Activated CD4-positive, alpha-beta T cell treated with anti-CD3 and anti-CD28 coated beads for 4 hours (primary cell): ENCODE data around the gene GPAT2.
"Not testable (repeated sequence)": the region's sequence is repeated elsewhere in the genome, so short reads cannot be mapped to it uniquely, and the experiment has no call there.

Experiments
- DNase-seq, 2 donors: peaks; one replicate each; pipeline ENCODE4 v3.0.0-alpha.2; 2020

Gene GPAT2

DNA sequence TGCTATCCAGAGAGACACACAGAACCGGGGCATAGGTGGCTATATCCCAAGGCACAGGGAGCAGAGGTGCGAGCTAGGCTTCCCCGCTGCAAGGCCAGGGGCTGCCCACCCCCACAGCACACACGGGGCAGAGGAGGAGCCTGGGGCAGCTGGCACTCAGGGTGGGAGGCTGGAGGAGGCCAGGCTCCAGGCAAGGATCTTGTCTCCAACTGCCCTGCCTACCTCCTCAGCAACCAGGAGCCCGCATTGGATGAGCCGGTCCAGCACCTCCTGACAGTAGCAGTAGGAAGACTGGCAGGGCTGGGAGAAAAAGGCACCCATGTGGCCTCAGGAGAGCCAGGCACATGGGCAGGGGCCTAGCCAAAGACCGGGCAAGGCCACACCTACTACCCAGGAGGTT is 11.0 kb downstream of the GPAT2 start:
- not testable (repeated sequence) for DNase-seq

DNA sequence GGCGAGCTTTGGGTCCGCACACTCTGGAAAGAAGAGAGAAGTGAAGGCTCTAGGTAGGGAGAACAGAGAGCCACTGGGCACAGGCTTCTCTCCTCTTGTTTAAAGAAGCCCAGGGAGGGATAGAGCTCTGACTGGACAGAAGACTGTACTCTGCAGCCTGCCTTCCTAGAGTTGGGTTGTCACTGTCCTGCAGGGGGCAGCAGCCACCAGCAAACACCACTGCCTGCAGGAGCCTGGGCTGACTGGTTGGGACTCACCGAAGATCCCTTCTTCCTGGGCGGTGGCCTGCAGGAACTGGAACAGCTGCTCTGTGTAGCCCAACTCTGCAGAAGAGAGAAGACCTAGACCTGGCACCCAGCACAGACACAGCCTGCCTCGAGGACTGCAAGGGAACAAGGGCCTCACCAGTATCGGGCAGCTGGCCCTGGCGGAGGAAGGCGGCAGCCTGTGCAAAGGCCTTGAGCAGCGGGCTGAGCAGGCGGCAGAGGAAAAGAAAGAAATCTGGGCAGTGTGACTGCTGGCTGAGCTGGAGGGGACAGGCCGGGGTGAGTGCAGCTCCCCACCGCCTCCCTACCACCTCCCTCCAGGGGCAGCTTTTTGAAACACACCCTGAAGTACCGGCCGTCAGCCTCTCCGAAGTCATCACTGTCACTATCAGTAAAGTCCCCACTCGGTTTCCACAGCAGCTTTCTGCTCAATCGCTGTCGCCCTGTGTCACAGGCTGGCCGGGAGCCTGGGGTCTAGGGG is 11.8 kb downstream of the GPAT2 start:
- peak; percentile 65 to 76 for DNase-seq

DNA sequence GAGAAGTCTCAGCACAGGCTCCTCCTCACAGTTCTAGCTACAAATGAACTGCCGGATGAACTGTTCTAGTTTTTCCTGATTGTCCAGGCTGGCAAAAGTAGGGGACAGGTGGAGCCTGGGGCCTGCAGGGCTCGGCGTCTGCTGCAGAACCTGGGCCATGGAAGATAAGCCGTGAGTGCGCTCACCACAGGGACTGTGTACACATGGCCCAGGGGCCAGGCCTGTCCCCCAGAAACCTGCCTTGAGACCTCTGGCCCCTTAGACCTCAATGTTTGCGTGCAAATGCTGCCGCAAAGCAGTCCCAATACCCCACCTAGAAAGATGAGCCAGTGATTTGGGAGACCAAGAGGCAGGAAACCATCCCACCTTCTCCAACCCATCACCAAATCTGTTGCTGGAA is 12.6 kb downstream of the GPAT2 start:
- not testable (repeated sequence) for DNase-seq

DNA sequence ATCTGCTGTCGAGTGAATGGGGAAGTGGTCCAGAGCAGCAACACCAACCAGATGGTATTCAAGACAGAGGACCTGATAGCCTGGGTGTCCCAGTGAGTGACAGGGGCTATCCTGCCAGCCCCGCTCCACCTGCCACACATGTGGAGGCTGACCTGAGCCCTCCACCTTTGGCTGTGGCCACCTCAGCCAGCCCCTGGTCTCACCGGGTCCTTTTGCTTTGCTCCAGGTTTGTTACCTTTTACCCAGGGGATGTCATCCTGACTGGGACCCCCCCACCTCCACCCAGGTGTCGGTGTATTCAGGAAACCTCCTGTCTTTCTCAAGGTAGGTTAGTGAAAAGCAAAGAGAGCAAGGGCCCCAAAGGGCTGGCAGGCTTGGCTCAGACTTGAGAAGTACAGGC is 13.6 kb downstream of the GPAT2 start:
- not testable (repeated sequence) for DNase-seq

DNA sequence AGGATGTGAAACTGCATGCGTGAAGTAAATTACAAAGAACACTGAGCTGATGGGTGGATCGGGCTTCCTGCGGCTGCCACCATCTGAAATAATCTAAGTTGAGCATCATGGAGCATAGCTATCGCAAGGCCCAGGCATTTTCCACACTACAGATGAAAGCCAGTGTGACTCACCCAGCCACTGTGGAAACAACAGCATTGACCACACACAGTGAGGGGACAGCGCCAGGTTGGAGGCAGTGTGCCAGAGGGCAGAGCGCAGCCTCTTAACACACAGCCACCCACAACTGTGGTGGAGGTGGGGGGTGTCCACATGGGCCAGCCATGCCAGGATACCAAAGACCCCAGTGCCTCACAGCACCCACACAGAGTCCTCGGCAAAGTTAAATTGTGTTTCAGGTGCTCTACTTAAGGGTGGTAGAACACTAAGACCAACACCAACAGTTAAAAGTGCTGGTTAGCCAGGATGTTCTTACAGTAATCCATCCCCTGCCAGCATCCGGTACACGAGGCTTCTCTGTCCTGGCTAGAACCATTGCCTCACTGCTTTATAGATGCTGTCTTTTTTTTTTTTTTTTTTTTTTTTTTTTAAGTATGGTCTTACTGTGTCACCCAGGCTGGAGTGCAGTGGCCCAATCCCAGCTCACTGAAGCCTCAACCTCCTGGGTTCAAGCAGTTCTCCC is 14.7 kb downstream of the GPAT2 start:
- not testable (repeated sequence) for DNase-seq

DNA sequence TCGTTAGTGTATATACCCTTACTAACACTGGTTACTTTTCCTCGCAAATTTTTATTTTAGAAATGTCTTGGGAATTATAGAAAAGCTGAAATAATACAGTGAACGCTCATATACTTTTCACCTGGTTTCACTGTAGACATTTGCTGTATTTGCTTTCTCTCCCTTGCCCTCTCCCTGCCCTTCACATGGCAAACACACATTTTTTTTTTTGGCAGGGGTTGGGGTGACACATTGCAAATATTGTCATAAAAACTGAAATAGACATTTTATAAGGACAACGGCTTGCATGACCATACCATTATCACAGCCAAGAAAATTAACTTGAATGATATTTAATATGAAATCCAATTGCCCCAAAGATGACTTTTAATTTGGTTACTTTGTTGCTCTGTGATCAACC is 18.4 kb downstream of the GPAT2 start:
- DNase-seq: not testable (repeated sequence)

DNA sequence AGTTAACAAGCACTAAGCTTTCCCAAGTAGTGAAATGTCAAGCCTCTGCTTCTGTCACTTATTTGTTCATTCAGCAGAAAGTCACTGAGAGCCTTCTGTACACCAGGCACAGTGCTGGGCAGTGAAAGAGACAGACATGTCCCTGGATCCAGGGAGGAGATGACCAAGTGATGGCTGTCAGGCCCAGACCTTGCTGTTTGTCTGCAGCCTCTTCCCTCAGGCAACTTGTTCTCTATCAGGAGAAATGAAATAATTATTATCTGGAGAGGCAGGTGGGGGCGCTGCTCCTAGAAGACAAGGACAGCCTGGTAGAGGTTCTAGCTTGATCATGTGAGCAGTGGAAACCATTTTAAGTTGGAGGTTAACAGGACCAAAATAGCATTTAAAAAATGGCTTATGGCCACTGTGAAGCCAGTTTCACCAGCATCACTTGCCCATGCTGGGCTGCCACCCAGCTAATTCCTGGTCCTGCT is 21.9 kb downstream of the GPAT2 start:
- DNase-seq: not testable (repeated sequence)

DNA sequence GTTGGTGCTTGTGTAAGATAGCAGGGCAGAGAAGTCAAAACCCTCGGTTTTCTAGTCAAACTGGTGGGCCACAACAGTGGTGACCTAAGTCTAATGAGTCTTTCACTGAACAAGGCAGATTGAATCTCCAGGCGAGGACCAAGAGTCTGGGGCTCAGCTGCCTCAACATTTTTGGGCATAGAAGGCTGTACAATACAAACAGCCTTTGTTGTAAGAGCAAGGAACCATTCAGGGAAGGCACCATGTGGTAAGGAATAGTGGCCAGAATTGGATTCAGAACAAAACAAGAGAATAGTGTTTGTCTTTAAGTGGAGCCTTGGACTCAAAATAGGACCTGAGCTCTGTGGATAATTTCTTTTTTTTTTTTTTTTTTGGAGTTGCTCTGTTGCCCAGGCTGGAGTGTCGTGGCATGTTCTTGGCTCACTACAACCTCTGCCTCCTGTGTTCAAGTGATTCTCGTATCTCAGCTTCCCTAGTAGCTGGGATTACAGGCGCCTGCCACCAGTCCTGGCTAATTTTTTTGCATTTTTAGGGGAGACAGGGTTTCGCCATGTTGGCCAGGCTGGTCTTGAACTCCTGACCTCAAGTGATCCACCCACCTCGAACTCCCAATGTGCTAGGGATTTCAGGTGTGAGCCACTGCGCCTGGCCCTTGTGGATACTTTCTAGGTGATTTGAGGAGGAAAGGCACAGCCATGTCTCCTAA is 22.5 kb downstream of the GPAT2 start:
- not testable (repeated sequence) for DNase-seq

DNA sequence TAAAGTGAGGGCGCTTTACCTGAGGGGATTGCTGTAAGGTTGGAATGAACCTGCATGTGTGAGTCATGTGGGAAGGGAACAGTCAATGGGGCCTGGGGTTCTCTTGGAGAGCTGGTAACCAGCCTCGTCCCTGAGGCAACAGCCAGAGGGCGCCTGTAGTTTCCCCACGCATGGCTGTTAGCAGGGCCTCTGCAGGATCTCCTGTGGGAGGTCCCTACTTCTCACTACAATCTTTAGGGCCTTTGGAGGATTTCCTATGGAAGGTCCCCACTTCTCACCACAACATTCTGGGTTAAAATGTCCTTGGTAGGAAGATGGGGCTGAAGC is 23.6 kb downstream of the GPAT2 start:
- not testable (repeated sequence) for DNase-seq

DNA sequence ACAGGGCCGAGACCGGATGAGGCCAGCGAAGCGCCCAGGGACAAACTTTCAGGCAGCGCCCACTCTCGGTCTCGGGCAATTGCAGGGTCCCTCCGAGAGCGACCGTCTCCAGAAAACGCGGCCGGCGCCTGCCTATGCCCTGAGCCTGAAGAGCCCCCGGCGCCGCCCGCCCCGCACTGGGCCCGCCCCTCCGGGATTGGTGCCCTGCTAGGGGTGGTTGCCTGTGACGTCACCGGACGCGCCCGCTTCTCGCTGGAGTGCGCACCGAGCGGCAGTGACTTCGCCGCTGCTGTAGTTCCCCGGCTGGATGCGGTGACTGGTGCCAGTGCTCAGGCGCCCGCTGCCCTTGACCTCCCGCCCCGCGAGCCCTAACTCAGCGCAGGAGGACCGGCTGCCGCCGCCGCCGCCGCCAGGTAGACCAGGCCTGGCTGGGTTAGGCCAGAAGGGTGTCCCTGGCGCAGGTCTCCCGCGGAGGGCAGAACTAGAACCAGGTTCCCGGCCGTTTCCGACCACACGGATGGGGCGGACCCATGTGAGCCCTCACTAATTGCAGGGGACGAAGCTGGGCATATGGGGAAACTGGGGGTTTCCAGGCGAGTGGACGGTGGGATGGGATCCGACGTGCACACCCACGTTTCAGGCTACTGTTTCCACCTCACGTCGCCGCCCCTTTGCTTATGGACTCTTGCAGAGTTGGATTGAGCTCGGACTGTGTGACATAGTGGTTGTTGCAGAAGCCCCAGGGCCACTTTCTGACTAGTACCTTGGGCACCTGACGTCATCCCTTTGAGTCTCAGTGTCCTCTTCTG is 24.2 kb downstream of the GPAT2 start:
- DNase-seq: peak; percentile 97 to 98

DNA sequence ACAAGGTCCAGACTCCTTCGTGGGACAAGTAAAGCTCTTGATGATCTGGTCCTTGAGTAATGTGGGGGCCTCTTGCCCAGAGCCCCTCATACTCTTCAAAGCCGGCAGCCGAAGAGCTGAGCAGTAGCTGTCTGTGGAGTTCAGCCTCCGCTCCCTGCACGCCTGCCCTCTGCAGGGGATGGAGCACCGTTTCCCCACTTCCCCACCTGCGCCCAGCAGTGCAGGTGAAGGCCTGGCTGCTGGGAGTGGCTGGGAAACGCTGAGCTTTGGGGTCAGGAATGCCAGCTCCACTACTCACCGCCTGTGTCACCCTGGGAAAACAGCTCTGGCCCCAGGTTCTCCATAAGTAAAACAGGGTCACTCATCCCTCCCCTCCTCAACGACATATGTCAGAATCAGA is 24.9 kb downstream of the GPAT2 start:
- DNase-seq: not testable (repeated sequence)

DNA sequence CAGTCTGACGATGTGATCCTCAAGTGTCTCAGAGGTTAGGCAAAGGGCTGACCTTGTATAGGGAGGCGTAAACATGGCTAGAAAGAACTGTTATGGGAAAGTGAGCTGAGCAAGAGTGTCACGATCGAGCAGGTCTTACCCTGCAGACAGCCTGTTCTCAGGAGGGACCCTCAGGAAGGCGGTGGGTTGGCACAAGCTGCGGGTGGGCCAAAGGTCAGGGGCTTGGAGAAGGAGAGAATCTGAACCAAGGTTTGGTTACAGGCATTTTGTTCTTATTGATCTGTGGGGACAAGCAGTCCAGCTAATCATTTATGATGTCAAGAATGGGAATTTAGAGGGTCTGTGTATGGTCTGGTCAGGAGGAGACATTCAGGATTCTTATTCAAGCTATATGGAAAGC is 26.7 kb downstream of the GPAT2 start:
- DNase-seq: not testable (repeated sequence)

DNA sequence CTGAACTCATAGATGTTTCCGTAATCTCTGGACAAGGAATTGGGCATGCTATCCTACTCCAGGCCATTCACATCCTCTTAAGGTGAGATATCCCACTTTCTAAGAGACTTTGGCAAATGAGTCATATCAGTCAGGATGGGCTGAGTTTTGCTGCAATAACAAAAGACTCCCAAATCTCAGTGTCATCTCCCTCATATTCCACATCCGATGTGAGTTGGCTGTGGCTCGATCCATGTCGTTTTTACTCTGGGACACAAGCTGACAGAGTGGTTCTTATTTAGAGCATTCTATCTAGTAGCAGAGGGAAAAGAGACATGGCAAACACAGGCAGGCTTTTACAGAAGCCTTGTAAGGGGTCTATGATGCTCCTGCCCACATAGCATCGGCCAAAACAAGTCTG is 28.5 kb downstream of the GPAT2 start:
- not testable (repeated sequence) for DNase-seq

DNA sequence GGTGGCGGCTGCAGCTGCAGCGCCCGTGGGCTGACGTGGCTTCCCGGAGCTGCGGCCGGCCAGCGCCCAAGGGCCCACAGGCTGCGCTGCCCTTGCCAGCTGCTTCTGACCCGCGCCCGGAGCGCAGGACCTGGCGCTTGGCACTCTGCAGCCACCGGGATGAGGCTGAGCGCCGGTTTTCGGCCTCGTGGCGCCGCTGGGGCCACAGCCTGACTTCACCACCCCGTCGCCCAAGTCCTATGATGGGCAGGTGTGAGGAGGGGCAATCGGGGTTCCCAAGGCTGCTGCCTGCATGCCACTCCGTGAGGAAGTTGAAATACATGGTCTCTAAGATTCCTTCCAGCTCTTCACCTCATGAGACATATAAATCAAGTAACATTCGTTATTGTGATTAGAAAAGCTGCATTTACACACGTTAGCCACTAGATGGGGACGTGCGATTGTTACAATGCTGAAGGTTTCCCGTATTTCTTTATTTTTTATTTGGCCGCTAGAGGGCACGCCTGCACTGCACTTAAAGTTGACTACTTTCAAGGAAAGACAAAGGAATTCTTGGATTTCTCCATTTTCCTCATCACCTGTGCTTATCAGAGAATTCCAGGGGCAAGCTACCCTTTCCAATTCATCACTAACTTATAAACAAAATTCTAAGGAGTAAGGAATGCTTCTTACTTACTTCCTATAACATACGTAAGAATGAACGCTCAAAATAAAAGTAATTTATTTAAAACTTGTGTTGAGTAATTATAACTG is 42.0 kb downstream of the GPAT2 start:
- DNase-seq: peak; percentile 26 to 58

DNA sequence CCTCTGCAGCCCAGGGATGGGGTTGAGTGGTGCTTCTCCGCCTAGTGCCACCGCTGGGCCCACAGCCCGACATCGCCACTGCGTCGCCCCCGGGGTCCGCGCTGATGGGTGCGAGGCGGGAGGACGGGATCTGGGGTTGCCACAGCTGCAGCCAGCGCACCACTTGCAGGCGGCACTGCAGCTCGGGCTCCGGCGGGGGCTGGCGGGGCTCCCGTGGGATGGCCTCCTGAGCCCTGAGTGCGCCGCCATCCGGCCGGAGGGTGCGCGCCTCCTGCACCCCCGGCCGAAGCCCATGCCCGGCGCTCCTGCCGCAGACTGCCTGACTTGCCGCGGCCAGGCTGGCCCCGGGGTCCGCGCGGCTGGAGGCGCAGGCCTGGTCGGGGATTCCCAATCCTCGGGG is 42.6 kb downstream of the GPAT2 start:
- peak in 1 of 2 donors; percentile 37 for DNase-seq

DNA sequence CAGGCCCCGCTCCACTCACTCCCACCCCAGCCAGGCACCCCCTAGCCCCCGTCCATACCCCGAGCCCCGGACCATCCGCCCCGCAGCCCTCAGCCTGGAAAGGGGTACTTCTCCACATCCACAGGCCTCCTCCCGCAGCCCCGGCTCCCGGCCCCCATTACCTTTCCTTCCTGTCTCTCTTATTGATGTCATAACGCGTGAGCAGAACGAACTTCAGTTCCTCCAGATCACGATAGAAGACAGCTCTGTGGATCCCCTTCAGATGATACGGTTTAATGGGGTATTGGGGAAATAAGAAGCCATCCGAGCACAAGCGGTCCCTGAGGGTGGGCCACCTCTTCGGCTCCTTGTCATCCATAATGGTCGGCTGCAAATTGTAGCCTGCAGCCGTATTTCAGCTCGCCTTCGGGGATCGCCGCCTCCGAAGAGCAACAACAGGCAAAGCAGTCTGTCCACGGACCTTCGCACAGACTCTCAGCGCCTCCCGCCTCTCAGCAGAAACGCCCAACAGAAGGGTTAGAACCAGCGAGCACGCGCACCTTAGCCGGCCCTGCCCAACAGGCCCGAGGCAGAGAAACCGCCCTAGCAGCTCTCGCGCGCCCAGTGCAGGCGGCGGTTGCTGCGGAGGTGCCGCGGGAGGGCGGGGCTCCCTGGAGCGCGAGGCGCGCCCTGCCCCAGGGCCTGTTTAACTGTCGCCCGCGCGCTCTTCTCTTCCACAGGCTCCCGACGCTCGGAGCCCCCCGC is 43.2 kb downstream of the GPAT2 start, which contains the start of gene ANKRD36C:
Gene ANKRD36C (minus strand): TSS at position 474 of the 744 bp plus-strand sequence. CDS start 116 bp downstream, at position 358.
- DNase-seq: peak; percentile 12 to 17

DNA sequence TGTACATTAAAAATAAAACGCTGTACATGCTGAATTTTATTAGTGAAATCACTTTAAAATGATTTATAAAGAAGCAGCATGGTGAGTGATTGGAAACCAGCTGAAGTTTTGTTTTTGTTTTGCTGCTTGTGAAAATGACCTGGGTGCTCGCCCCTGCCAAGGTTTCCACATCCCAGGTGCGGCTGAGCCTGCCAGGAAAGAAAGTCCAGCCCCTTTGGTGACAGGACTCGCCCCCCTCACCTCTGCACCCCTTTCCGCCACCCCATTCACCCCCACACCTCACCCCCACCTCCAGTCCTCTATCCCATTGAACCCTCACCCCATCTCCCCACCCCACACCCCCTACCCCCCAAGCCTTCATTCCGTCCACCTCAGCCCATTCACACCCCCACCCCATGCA is 43.8 kb downstream of the GPAT2 start:
- not testable (repeated sequence) for DNase-seq
